HepG2 (cell line): ENCODE measurements around the gene CNFN. TPM values are rescaled to one million over a fixed set of nuclear protein-coding genes. Genes with fewer than 3 reads are reported as not detected.

Source experiments
- ATAC-seq: fragments of 200-7000 bp; cut with Tn5 transposase; 3 replicates; pipeline ENCODE4 v1.9.1; 2020; ENCODE audit warnings: mild to moderate bottlenecking, moderate library complexity
- BruUV-seq: library from RNA; stranded (reverse); fragments of 400-500 nt; replicated peaks from 2 replicates; lab custom pipeline; 2021; lab: Mats Ljungman, UMichigan
- CTCF ChIA-PET: fragments of 300-600 bp; formaldehyde crosslinking; extraction: SDS; loops from one replicate; lab custom pipeline; 2021; ENCODE audit warnings: low total read pairs, inconsistent platforms, low intra/inter-chr PET ratio; lab: Yijun Ruan, JAX
- POLR2A ChIA-PET: fragments of 350-600 bp; sonication (Branson Sonifier 250); formaldehyde crosslinking; loops from one replicate; lab custom pipeline; 2020; ENCODE audit warnings: antibody characterized with exemption, inconsistent platforms; lab: Yijun Ruan, JAX
- DNase-seq: peaks from one replicate; pipeline ENCODE4 v3.0.0-alpha.2; 2015; ENCODE audit warnings: low spot score
- FAIRE-seq: peaks from 3 replicates; lab custom pipeline; 2011; peaks lifted over from hg19 to GRCh38; lab: Jason Lieb, UNC
- H2AFZ ChIP-seq: one replicate; pipeline ENCODE4 v1.6.1; 2011; ENCODE audit warnings: low read length, inconsistent platforms
- H3K27ac ChIP-seq: fragments of 300-600 bp; 3 replicates; pipeline ENCODE4 v1.8.0; 2011; ENCODE audit warnings: mixed run types, mild to moderate bottlenecking, mixed read lengths, low read length, inconsistent platforms; ENCODE audit not compliant: insufficient read depth; ENCODE audit errors: extremely low read length
- H3K27me3 ChIP-seq, 2 experiments: fragments of 200-600 bp in 1 of 2; 2 replicates in 1 of 2; 3 replicates in 1 of 2; pipeline versions ENCODE4 v1.6.0 to v1.8.0; 2011; ENCODE audit warnings: low read length in 2 of 2, mild to moderate bottlenecking in 2 of 2, moderate library complexity in 2 of 2, inconsistent platforms in 1 of 2; ENCODE audit not compliant: insufficient read depth in 2 of 2, control insufficient read depth in 1 of 2
- H3K36me3 ChIP-seq, 2 experiments: fragments of 200-600 bp in 1 of 2; replicated peaks in 1 of 2; 2 replicates in 1 of 2; 3 replicates in 1 of 2; pipeline versions ENCODE4 v1.5.1 to v1.8.0; 2011; ENCODE audit warnings: low read length in 2 of 2, inconsistent platforms in 1 of 2; ENCODE audit not compliant: insufficient read depth in 2 of 2, control insufficient read depth in 1 of 2
- H3K4me1 ChIP-seq: 2 replicates; pipeline ENCODE4 v1.5.1; 2012; ENCODE audit warnings: low read length, inconsistent platforms; ENCODE audit not compliant: insufficient read depth
- H3K4me2 ChIP-seq: 2 replicates; pipeline ENCODE4 v1.6.0; 2011; ENCODE audit warnings: low read depth, low read length, inconsistent platforms
- H3K4me3 ChIP-seq, 3 experiments: fragments of 200-600 bp in 1 of 3; sonication (generic), shearing (Covaris generic) in 1 of 3; replicated peaks in 1 of 3; 2 replicates each; pipeline ENCODE4 v1.5.1; 2011 to 2016; ENCODE audit warnings: low read length in 3 of 3, inconsistent platforms in 2 of 3, low read depth in 2 of 3, mild to moderate bottlenecking in 2 of 3, control low read depth in 1 of 3, mixed read lengths in 1 of 3; ENCODE audit not compliant: insufficient read depth in 1 of 3
- H3K79me2 ChIP-seq: one replicate; pipeline ENCODE4 v1.6.1; 2011; ENCODE audit warnings: low read length, inconsistent platforms; ENCODE audit not compliant: insufficient read depth
- H3K9ac ChIP-seq: 2 replicates; pipeline ENCODE4 v1.6.0; 2011; ENCODE audit warnings: mild to moderate bottlenecking, low read depth, low read length, inconsistent platforms; ENCODE audit not compliant: insufficient read depth
- H3K9me3 ChIP-seq: 2 replicates; pipeline ENCODE4 v1.5.1; 2012; ENCODE audit warnings: mild to moderate bottlenecking, low read length
- H4K20me1 ChIP-seq: 2 replicates; pipeline ENCODE4 v1.6.0; 2011; ENCODE audit warnings: inconsistent platforms, mild to moderate bottlenecking, low read length, moderate library complexity; ENCODE audit not compliant: insufficient read depth
- AGO2 ChIP-seq: fragments of 200-400 bp; formaldehyde crosslinking; optimal IDR thresholded peaks from 2 replicates; pipeline ENCODE3; 2017; ENCODE audit warnings: mild to moderate bottlenecking, low read depth, low read length, moderate library complexity
- MLLT10 ChIP-seq: sonication (generic); formaldehyde crosslinking; IDR thresholded peaks from 2 replicates; pipeline ENCODE4 v1.4.0; 2020; ENCODE audit warnings: missing genetic modification reagents
- NPAS2 ChIP-seq: sonication (generic); formaldehyde crosslinking; IDR thresholded peaks from 2 replicates; pipeline ENCODE4 v1.8.0; 2022; ENCODE audit warnings: mild to moderate bottlenecking, missing genetic modification reagents, borderline replicate concordance
- NRL ChIP-seq: sonication (generic); formaldehyde crosslinking; IDR thresholded peaks from 2 replicates; pipeline ENCODE4 v1.5.0; 2020; ENCODE audit warnings: missing genetic modification reagents, mild to moderate bottlenecking, moderate library complexity, borderline replicate concordance
- ZNF768 ChIP-seq: sonication (generic); formaldehyde crosslinking; IDR thresholded peaks from 2 replicates; pipeline ENCODE4 v1.4.0; 2020; ENCODE audit warnings: missing genetic modification reagents
- WGBS: methylation state at CpG from one replicate; pipeline ENCODE4 v1.1.6; 2017; ENCODE audit warnings: low lambda C conversion rate; 5-methylcytosine and 5-hydroxymethylcytosine counted together
- in situ Hi-C: cut with HindIII; loops from 2 replicates; pipeline ENCODE4 v1.10.0; 2017; ENCODE audit warnings: low pct_unique_long_range_greater_than_20kb; ENCODE audit not compliant: extremely low pct_ligation_motif_present
- intact Hi-C: fragments of 100-400 bp; cut with micrococcal nuclease; formaldehyde crosslinking; loops from one replicate; pipeline ENCODE4 v1.10.0; 2022; ENCODE audit not compliant: unreplicated experiment
- polyA plus RNA-seq, 8 experiments: library from polyadenylated mRNA; depleted of rRNA in 3 of 8; stranded (reverse) in 7 of 8; unstranded in 1 of 8; fragments of >200 nt; fragmentation: Illumina TruSeq in 4 of 8; extraction: Trizol in 4 of 8; gene quantifications; 2 replicates each; pipeline versions ENCODE4 v1.2.1 to v1.2.3, GENCODE V29; 2011 to 2016; ENCODE audit warnings: low read depth in 4 of 8, missing spikeins in 1 of 8, mixed read lengths in 1 of 8; ENCODE audit not compliant: insufficient read depth in 1 of 8
- total RNA-seq, 5 experiments: library from RNA; depleted of rRNA; stranded (reverse); fragments of >200 nt; fragmentation: Illumina TruSeq; extraction: Trizol; gene quantifications; 2 replicates each; pipeline ENCODE4 v1.2.3, GENCODE V29; 2016; ENCODE audit warnings: low read depth in 1 of 5
- TF ChIP-seq, protein P1 (sequence below): sonication (generic); formaldehyde crosslinking; IDR thresholded peaks from 2 replicates; pipeline ENCODE4 v1.5.1; 2020; ENCODE audit warnings: mild to moderate bottlenecking, moderate library complexity, missing genetic modification reagents

Gene CNFN
- total and polyA plus RNA-seq, 2 of the 13 experiments (the other 11 are each of a cell fraction or from before 2014, with no cell fraction given): 0.35 to 1.1 TPM

GRCh38 chr19:42375415-42376176 lies 14.5 kb downstream of the CNFN start:
- FAIRE-seq (no peak), ATAC-seq (no peak), DNase-seq (no peak)
- Histone ChIP-seq H3K4me2 (no peak overlapping the region), H3K4me3 (no peak overlapping the region), H3K27me3 (peaks cover 0 to 7% of the 10 kb centered on the region in 2 experiments; a peak in 1 of 5 replicates), H3K9me3 (no peaks in the 10 kb centered on the region), H3K4me1 (peaks cover 22% of the 10 kb centered on the region), H3K79me2 (no peaks in the 10 kb centered on the region), H3K27ac (no peak overlapping the region), H3K9ac (no peak overlapping the region), H2AFZ (no peak overlapping the region), H3K36me3 (no peaks in the 10 kb centered on the region), H4K20me1 (no peaks in the 10 kb centered on the region)
- ChIA-PET CTCF (no interaction called here), POLR2A (no interaction called here)
- in situ Hi-C loops (no loop called here), intact Hi-C loops (no loop called here)
- BruUV-seq: no TSS peak
- 98% methylated on average over 29 of the region's 54 CpGs for WGBS
- peak; percentile 4 for TF ChIP-seq AGO2
- TF ChIP-seq NPAS2 (CRISPR knock-in tag): no peak

GRCh38 chr19:42374826-42375376 lies 15.2 kb downstream of the CNFN start:
- FAIRE-seq (no peak), ATAC-seq (no peak), DNase-seq (no peak)
- in situ Hi-C loops: no loop called here
- Histone ChIP-seq H3K36me3 (no peaks in the 10 kb centered on the region), H3K27me3 (no peaks in the 10 kb centered on the region), H3K9ac (no peak overlapping the region), H3K4me2 (no peak overlapping the region), H3K4me3 (no peak overlapping the region), H3K79me2 (no peaks in the 10 kb centered on the region), H3K9me3 (no peaks in the 10 kb centered on the region), H2AFZ (no peak overlapping the region), H3K27ac (no peak overlapping the region), H4K20me1 (no peaks in the 10 kb centered on the region), H3K4me1 (peaks cover 15% of the 10 kb centered on the region)
- no TSS peak for BruUV-seq
- CTCF ChIA-PET: no interaction called here
- WGBS: 100% methylated on average over 1 of the region's 11 CpGs
- intact Hi-C loops: no loop called here
- TF ChIP-seq, protein P1, sequence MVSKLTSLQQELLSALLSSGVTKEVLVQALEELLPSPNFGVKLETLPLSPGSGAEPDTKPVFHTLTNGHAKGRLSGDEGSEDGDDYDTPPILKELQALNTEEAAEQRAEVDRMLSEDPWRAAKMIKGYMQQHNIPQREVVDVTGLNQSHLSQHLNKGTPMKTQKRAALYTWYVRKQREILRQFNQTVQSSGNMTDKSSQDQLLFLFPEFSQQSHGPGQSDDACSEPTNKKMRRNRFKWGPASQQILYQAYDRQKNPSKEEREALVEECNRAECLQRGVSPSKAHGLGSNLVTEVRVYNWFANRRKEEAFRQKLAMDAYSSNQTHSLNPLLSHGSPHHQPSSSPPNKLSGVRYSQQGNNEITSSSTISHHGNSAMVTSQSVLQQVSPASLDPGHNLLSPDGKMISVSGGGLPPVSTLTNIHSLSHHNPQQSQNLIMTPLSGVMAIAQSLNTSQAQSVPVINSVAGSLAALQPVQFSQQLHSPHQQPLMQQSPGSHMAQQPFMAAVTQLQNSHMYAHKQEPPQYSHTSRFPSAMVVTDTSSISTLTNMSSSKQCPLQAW (CRISPR knock-in tag): no peak
- TF ChIP-seq NRL (no peak), MLLT10 (CRISPR knock-in tag) (no peak), ZNF768 (CRISPR knock-in tag) (peak; percentile 92)
- POLR2A ChIA-PET: no interaction called here
